Lung (tissue), 12 donors: ENCODE data around the gene FABP1. TPM values are rescaled to one million over a fixed set of nuclear protein-coding genes. Genes with fewer than 3 reads are reported as not detected.

Experiments
- ATAC-seq: fragments of 200-7000 bp; cut with Tn5 transposase; one replicate; pipeline ENCODE4 v1.9.1; 2020; ENCODE audit warnings: moderate number of reproducible peaks; ENCODE audit not compliant: insufficient read depth, low FRiP score
- DNase-seq, 3 donors: peaks; one replicate each; pipeline ENCODE4 v3.0.0-alpha.2; 2013 to 2017
- H3K27ac ChIP-seq, 2 donors: one replicate each; pipeline ENCODE4 v1.5.1; 2013; ENCODE audit warnings: mild to moderate bottlenecking in 2 of 2, moderate library complexity in 2 of 2, control low read depth in 1 of 2, inconsistent platforms in 1 of 2, low read depth in 1 of 2, low read length in 1 of 2
- H3K27me3 ChIP-seq, 3 donors: one replicate each; pipeline ENCODE4 v1.5.1; 2013; ENCODE audit warnings: low read length in 2 of 3; ENCODE audit not compliant: control insufficient read depth in 3 of 3, insufficient read depth in 3 of 3
- H3K36me3 ChIP-seq, 4 donors: one replicate each; pipeline ENCODE4 v1.5.1; 2013; ENCODE audit warnings: low read length in 4 of 4, mild to moderate bottlenecking in 1 of 4, moderate library complexity in 1 of 4; ENCODE audit not compliant: control insufficient read depth in 4 of 4, insufficient read depth in 4 of 4
- H3K4me1 ChIP-seq, 5 donors: one replicate each; pipeline ENCODE4 v1.5.1; 2013; ENCODE audit warnings: low read length in 5 of 5, mild to moderate bottlenecking in 2 of 5, moderate library complexity in 1 of 5; ENCODE audit not compliant: control insufficient read depth in 5 of 5, insufficient read depth in 5 of 5
- H3K4me3 ChIP-seq: one replicate; pipeline ENCODE4 v1.5.1; 2013; ENCODE audit warnings: mild to moderate bottlenecking, control low read depth, moderate library complexity
- H3K9ac ChIP-seq, 2 donors: one replicate each; pipeline ENCODE4 v1.5.1; 2013; ENCODE audit warnings: low read length in 2 of 2, control low read depth in 1 of 2; ENCODE audit not compliant: insufficient read depth in 1 of 2
- H3K9me3 ChIP-seq, 4 donors: one replicate each; pipeline ENCODE4 v1.5.1; 2013; ENCODE audit warnings: low read length in 3 of 4, mild to moderate bottlenecking in 1 of 4, moderate library complexity in 1 of 4; ENCODE audit not compliant: control insufficient read depth in 4 of 4, insufficient read depth in 3 of 4
- CTCF ChIP-seq: IDR thresholded peaks from 2 replicates; pipeline ENCODE4 v1.5.1; 2012; ENCODE audit warnings: mild to moderate bottlenecking; ENCODE audit errors: control extremely low read depth, extremely low read depth
- WGBS, 2 donors: extraction: QIAGEN DNeasy Blood & Tissue Kit; methylation state at CpG; one replicate each; pipeline ENCODE4 v1.1.7; 2013; 5-methylcytosine and 5-hydroxymethylcytosine counted together
- polyA plus RNA-seq, 2 donors: library from polyadenylated mRNA; stranded (reverse); fragments of 200-250 nt; gene quantifications; one replicate each; pipeline ENCODE4 v1.2.1, GENCODE V29; 2013
- total RNA-seq, 2 donors: library from RNA; depleted of rRNA in 1 of 2; stranded (reverse); fragments of >200 nt in 1 of 2; gene quantifications; one replicate each; pipeline ENCODE4 v1.2.1, GENCODE V29; 2014 to 2021
- donor health status: control.
- donor health status: control.
- donor health status: Bipolar disorder and iron deficiency.
- donor health status: healthy.
- donor health status: DM: yes; HTN: yes; CAD: no.

FABP1 gene
- total and polyA plus RNA-seq, 4 donors: 0.14 to 1.7 (median 0.40) TPM; not detected in 1

GRCh38 chr2:88137833-88138232 lies 10.0 kb upstream of the FABP1 start:
- no peaks in the 10 kb centered on the region for H3K36me3 ChIP-seq
- TF ChIP-seq CTCF: no peak
- H3K27me3 ChIP-seq: no peaks in the 10 kb centered on the region
- no peak overlapping the region for H3K4me3 ChIP-seq
- H3K27ac ChIP-seq: no peak overlapping the region
- H3K4me1 ChIP-seq: no peaks in the 10 kb centered on the region
- no peak for DNase-seq
- peaks cover 0 to 1% (median 0%) of the 10 kb centered on the region in 4 donors for H3K9me3 ChIP-seq
- ATAC-seq: no peak
- 94 to 97% methylated on average over 4 of the region's 4 CpGs for WGBS, 2 donors
- no peak overlapping the region for H3K9ac ChIP-seq

- no peak for ATAC-seq
These were observed 9.0 kb upstream of the FABP1 start for GRCh38 chr2:88136817-88137216.

GRCh38 chr2:88133875-88134274 lies 6.0 kb upstream of the FABP1 start:
- no peaks in the 10 kb centered on the region for H3K9me3 ChIP-seq
- H3K4me3 ChIP-seq: no peak overlapping the region
- H3K27ac ChIP-seq: no peak overlapping the region
- ATAC-seq (no peak), DNase-seq (no peak)
- H3K36me3 ChIP-seq: no peaks in the 10 kb centered on the region
- no peaks in the 10 kb centered on the region for H3K4me1 ChIP-seq
- H3K9ac ChIP-seq: no peak overlapping the region
- 83 to 86% methylated on average over 3 of the region's 3 CpGs for WGBS, 2 donors
- H3K27me3 ChIP-seq: no peaks in the 10 kb centered on the region
- no peak for TF ChIP-seq CTCF

More at GRCh38 chr2:88136817-88137216, 9.0 kb upstream of the FABP1 start:
- H3K4me3 ChIP-seq: no peak overlapping the region
- no peaks in the 10 kb centered on the region for H3K27me3 ChIP-seq
- no peak for TF ChIP-seq CTCF
- no peaks in the 10 kb centered on the region for H3K4me1 ChIP-seq
- WGBS, 2 donors: 70 to 84% methylated on average over 4 of the region's 4 CpGs
- no peak overlapping the region for H3K27ac ChIP-seq
- DNase-seq: no peak
- no peak overlapping the region for H3K9ac ChIP-seq
- no peaks in the 10 kb centered on the region for H3K9me3 ChIP-seq
- no peaks in the 10 kb centered on the region for H3K36me3 ChIP-seq

- WGBS, 2 donors: 82 to 91% methylated on average over 3 of the region's 3 CpGs
These were observed 4.1 kb upstream of the FABP1 start for GRCh38 chr2:88131999-88132368.

More at GRCh38 chr2:88131999-88132368, 4.1 kb upstream of the FABP1 start:
- peaks cover 0 to 2% (median 0%) of the 10 kb centered on the region in 3 donors for H3K27me3 ChIP-seq
- no peak overlapping the region for H3K4me3 ChIP-seq
- H3K9ac ChIP-seq: no peak overlapping the region
- H3K36me3 ChIP-seq: no peaks in the 10 kb centered on the region
- no peaks in the 10 kb centered on the region for H3K9me3 ChIP-seq
- TF ChIP-seq CTCF: no peak
- DNase-seq: no peak
- no peak for ATAC-seq
- H3K27ac ChIP-seq: no peak overlapping the region
- no peaks in the 10 kb centered on the region for H3K4me1 ChIP-seq
